Activated naive CD4-positive, alpha-beta T cell treated with anti-CD3 and anti-CD28 coated beads for 36 hours (primary cell): ENCODE measurements around the gene CLASP1. TPM values are rescaled to one million over a fixed set of nuclear protein-coding genes. Genes with fewer than 3 reads are reported as not detected.
"Not testable (repeated sequence)": the region's sequence is repeated elsewhere in the genome, so short reads cannot be mapped to it uniquely, and the experiment has no call there.

ENCODE experiments used
- CTCF ChIA-PET: fragments of 350-600 bp; sonication (Branson Sonifier 250); formaldehyde crosslinking; loops from one replicate; lab custom pipeline; 2021; ENCODE audit warnings: antibody characterized with exemption; lab: Charles Lee
- DNase-seq: peaks from one replicate; pipeline ENCODE4 v3.0.0-alpha.2; 2020
- H3K27ac Mint-ChIP-seq: one replicate; pipeline ENCODE4 v1.8.0; 2021; ENCODE audit warnings: mild to moderate bottlenecking, mixed read lengths
- H3K27me3 Mint-ChIP-seq: one replicate; pipeline ENCODE4 v1.8.0; 2021; ENCODE audit warnings: low read depth, mixed read lengths
- H3K36me3 Mint-ChIP-seq: one replicate; pipeline ENCODE4 v1.8.0; 2021; ENCODE audit warnings: low read depth, mixed read lengths
- H3K4me1 Mint-ChIP-seq: one replicate; pipeline ENCODE4 v1.8.0; 2021; ENCODE audit warnings: low read depth, mixed read lengths
- H3K4me3 Mint-ChIP-seq: one replicate; pipeline ENCODE4 v1.8.0; 2021; ENCODE audit warnings: mild to moderate bottlenecking, moderate library complexity, mixed read lengths
- H3K9me3 Mint-ChIP-seq: one replicate; pipeline ENCODE4 v1.8.0; 2021; ENCODE audit warnings: mixed read lengths
- intact Hi-C: fragments of 100-400 bp; cut with micrococcal nuclease; formaldehyde crosslinking; loops from one replicate; pipeline ENCODE4 v1.15.1; 2023
- total RNA-seq, 2 experiments: library from RNA; stranded (reverse); gene quantifications; one replicate each; pipeline ENCODE4 v1.2.3, GENCODE V29; 2021

Gene CLASP1
- total RNA-seq, 2 experiments from 2014 or later = 47.3 to 51.5 TPM

- DNase-seq = no peak
- CTCF ChIA-PET = no interaction called here
- H3K4me1 Mint-ChIP-seq = no peaks in the 10 kb centered on the region
- no peak overlapping the region for H3K4me3 Mint-ChIP-seq
- H3K27ac Mint-ChIP-seq = no peak overlapping the region
- peaks cover 3% of the 10 kb centered on the region for H3K9me3 Mint-ChIP-seq
- H3K36me3 Mint-ChIP-seq = no peaks in the 10 kb centered on the region
- intact Hi-C loops = no loop called here
- peaks cover 24% of the 10 kb centered on the region for H3K27me3 Mint-ChIP-seq
Observed at GRCh38 chr2:121309801-121310200, 339.5 kb downstream of the CLASP1 start.

- intact Hi-C loops = no loop called here
- Mint-ChIP-seq H3K4me3 (no peak overlapping the region), H3K9me3 (peaks cover 3% of the 10 kb centered on the region), H3K27ac (no peak overlapping the region), H3K27me3 (peaks cover 29% of the 10 kb centered on the region), H3K36me3 (no peaks in the 10 kb centered on the region), H3K4me1 (no peaks in the 10 kb centered on the region)
- DNase-seq = no peak
- CTCF ChIA-PET = no interaction called here
Observed at GRCh38 chr2:121309323-121309722, 339.9 kb downstream of the CLASP1 start.

- intact Hi-C loops = no loop called here
- Mint-ChIP-seq H3K36me3 (no peaks in the 10 kb centered on the region), H3K27ac (no peak overlapping the region)
Observed at GRCh38 chr2:121307048-121307447, 342.2 kb downstream of the CLASP1 start.

GRCh38 chr2:121304941-121305340 is 344.3 kb downstream of the CLASP1 start:
- Mint-ChIP-seq H3K4me3 (no peak overlapping the region), H3K9me3 (peaks cover 3% of the 10 kb centered on the region), H3K27me3 (peaks cover 41% of the 10 kb centered on the region), H3K4me1 (no peaks in the 10 kb centered on the region), H3K27ac (no peak overlapping the region), H3K36me3 (no peaks in the 10 kb centered on the region)
- no peak for DNase-seq
- CTCF ChIA-PET = no interaction called here
- intact Hi-C loops = no loop called here

More at GRCh38 chr2:121307048-121307447, 342.2 kb downstream of the CLASP1 start:
- CTCF ChIA-PET = interaction anchor here (0.7 kb wide), 1 partner anchor 124 kb away, joined by 3 read pairs; no protein-coding TSS in a partner anchor
- Mint-ChIP-seq H3K4me1 (no peaks in the 10 kb centered on the region), H3K27me3 (peaks cover 33% of the 10 kb centered on the region), H3K9me3 (peaks cover 3% of the 10 kb centered on the region), H3K4me3 (no peak overlapping the region)
- no peak for DNase-seq

GRCh38 chr2:121303531-121304263 is 345.6 kb downstream of the CLASP1 start:
- no peaks in the 10 kb centered on the region for H3K4me1 Mint-ChIP-seq
- peaks cover 37% of the 10 kb centered on the region for H3K27me3 Mint-ChIP-seq
- no peak overlapping the region for H3K4me3 Mint-ChIP-seq
- no peaks in the 10 kb centered on the region for H3K36me3 Mint-ChIP-seq
- intact Hi-C loops = no loop called here
- peaks cover 3% of the 10 kb centered on the region for H3K9me3 Mint-ChIP-seq
- DNase-seq = no peak
- H3K27ac Mint-ChIP-seq = no peak overlapping the region
- CTCF ChIA-PET = no interaction called here

- CTCF ChIA-PET, H3K4me3 Mint-ChIP-seq, DNase-seq, H3K4me1 Mint-ChIP-seq, intact Hi-C loops, H3K27ac Mint-ChIP-seq, H3K9me3 Mint-ChIP-seq, H3K36me3 Mint-ChIP-seq: not testable (repeated sequence)
- peaks cover 21% of the 10 kb centered on the region for H3K27me3 Mint-ChIP-seq
Observed at GRCh38 chr2:121301190-121301589, 348.1 kb downstream of the CLASP1 start.

GRCh38 chr2:121298476-121298875 is 350.8 kb downstream of the CLASP1 start:
- Mint-ChIP-seq H3K9me3 (no peaks in the 10 kb centered on the region), H3K27ac (no peak overlapping the region), H3K27me3 (peaks cover 12% of the 10 kb centered on the region), H3K36me3 (no peaks in the 10 kb centered on the region), H3K4me3 (no peak overlapping the region), H3K4me1 (no peaks in the 10 kb centered on the region)
- CTCF ChIA-PET = interaction anchor here (1.2 kb wide), 1 partner anchor 30 kb away, joined by 3 read pairs; no protein-coding TSS in a partner anchor
- intact Hi-C loops = no loop called here
- DNase-seq = no peak

GRCh38 chr2:121297866-121298265 is 351.4 kb downstream of the CLASP1 start:
- H3K36me3 Mint-ChIP-seq, intact Hi-C loops, H3K27ac Mint-ChIP-seq, H3K4me1 Mint-ChIP-seq, DNase-seq, H3K4me3 Mint-ChIP-seq, H3K9me3 Mint-ChIP-seq: not testable (repeated sequence)
- peaks cover 12% of the 10 kb centered on the region for H3K27me3 Mint-ChIP-seq
- CTCF ChIA-PET = interaction anchor here (1.2 kb wide), 1 partner anchor 30 kb away, joined by 3 read pairs; no protein-coding TSS in a partner anchor

- H3K9me3 Mint-ChIP-seq = no peaks in the 10 kb centered on the region
- CTCF ChIA-PET = interaction anchor here (1.2 kb wide), 1 partner anchor 31 kb away, joined by 3 read pairs; no protein-coding TSS in a partner anchor
- peaks cover 9% of the 10 kb centered on the region for H3K27me3 Mint-ChIP-seq
- H3K36me3 Mint-ChIP-seq = no peaks in the 10 kb centered on the region
- no peak overlapping the region for H3K27ac Mint-ChIP-seq
- intact Hi-C loops = no loop called here
- no peak overlapping the region for H3K4me3 Mint-ChIP-seq
- no peaks in the 10 kb centered on the region for H3K4me1 Mint-ChIP-seq
- no peak for DNase-seq
Observed at GRCh38 chr2:121297217-121297830, 351.9 kb downstream of the CLASP1 start.

GRCh38 chr2:121295911-121296650 is 353.2 kb downstream of the CLASP1 start:
- Mint-ChIP-seq H3K4me1 (no peaks in the 10 kb centered on the region), H3K27me3 (peaks cover 7% of the 10 kb centered on the region), H3K36me3 (no peaks in the 10 kb centered on the region), H3K4me3 (no peak overlapping the region), H3K9me3 (no peaks in the 10 kb centered on the region), H3K27ac (no peak overlapping the region)
- CTCF ChIA-PET = interaction anchor here (0.6 to 0.7 kb wide), 3 partner anchors 126 to 1004 kb away, joined by 3 to 4 read pairs (median 3); no protein-coding TSS in a partner anchor
- DNase-seq = no peak
- intact Hi-C loops = no loop called here

GRCh38 chr2:121294881-121295840 is 354.1 kb downstream of the CLASP1 start:
- CTCF ChIA-PET = interaction anchor here (0.6 kb wide), 2 partner anchors 125 to 496 kb away, joined by 3 to 4 read pairs; no protein-coding TSS in a partner anchor
- intact Hi-C loops = no loop called here
- Mint-ChIP-seq H3K4me1 (no peaks in the 10 kb centered on the region), H3K4me3 (no peak overlapping the region), H3K36me3 (no peaks in the 10 kb centered on the region), H3K9me3 (no peaks in the 10 kb centered on the region), H3K27ac (no peak overlapping the region), H3K27me3 (no peaks in the 10 kb centered on the region)
- DNase-seq = no peak
